Measurements from ENCODE around the gene TAAR8.
A peak's percentile ranks its signal among the peaks of the same experiment; 100 is the strongest.
"Not testable (repeated sequence)": the region's sequence is repeated elsewhere in the genome, so short reads cannot be mapped to it uniquely, and the experiment has no call there.

TAAR8 gene

DNA sequence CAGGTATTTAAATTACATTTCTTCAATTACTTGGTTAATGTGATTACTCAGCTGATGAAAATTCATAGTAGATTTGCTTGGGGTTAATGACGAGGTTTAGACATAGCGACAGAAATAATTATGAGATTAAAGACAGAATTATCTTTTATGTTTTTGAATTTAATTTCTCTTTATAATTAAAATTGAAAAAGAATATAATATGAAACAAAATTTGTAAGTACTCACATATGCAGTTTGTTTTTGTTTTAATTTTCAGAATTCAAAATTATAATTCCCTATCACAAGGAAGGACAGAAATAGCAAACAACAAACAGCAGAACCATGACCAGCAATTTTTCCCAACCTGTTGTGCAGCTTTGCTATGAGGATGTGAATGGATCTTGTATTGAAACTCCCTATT is at the start of gene TAAR8:
Gene TAAR8 (plus strand): TSS at position 301 of the 400 bp plus-strand sequence. CDS start 21 bp downstream, at position 322.
- no peak for DNase-seq (ENCODE audit: low read depth in 3 of 3)

GRCh38 chr6:132504757-132505156 is 47.7 kb upstream of the TAAR8 start:
- DNase-seq (ENCODE audit: low read depth in 3 of 3) = no peak

GRCh38 chr6:132505158-132505557 is 47.3 kb upstream of the TAAR8 start:
- no peak for DNase-seq (ENCODE audit: low read depth in 3 of 3)

DNA sequence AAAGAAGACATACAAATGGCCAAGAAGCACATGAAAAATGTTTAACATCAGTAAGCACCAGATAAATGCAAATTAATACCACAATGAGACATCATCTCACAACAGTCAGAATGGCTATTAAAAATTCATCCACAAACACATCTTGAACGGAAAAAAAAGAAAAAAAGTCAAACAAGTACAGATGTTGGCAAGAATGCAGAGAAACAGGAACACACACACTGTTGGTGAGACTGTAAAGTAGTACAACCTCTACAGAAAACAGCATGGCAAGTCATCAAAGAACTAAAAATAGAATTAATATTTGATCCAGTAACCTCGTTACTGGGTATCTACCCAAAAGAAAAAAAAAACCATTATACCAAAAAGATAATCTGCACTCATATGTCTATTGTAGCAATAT is 46.0 kb upstream of the TAAR8 start:
- DNase-seq (ENCODE audit: low read depth in 3 of 3) = no peak

- DNase-seq (ENCODE audit: low read depth in 3 of 3) = no peak
These were observed 45.3 kb upstream of the TAAR8 start for GRCh38 chr6:132506869-132507808.

- DNase-seq (ENCODE audit: low read depth in 3 of 3) = no peak
These were observed 41.2 kb upstream of the TAAR8 start for GRCh38 chr6:132511210-132511830.

- no peak for DNase-seq (ENCODE audit: low read depth in 3 of 3)
These were observed 40.6 kb upstream of the TAAR8 start for GRCh38 chr6:132511831-132512220.

- DNase-seq (ENCODE audit: low read depth in 3 of 3) = no peak
These were observed 40.2 kb upstream of the TAAR8 start for GRCh38 chr6:132512342-132512637.

DNA sequence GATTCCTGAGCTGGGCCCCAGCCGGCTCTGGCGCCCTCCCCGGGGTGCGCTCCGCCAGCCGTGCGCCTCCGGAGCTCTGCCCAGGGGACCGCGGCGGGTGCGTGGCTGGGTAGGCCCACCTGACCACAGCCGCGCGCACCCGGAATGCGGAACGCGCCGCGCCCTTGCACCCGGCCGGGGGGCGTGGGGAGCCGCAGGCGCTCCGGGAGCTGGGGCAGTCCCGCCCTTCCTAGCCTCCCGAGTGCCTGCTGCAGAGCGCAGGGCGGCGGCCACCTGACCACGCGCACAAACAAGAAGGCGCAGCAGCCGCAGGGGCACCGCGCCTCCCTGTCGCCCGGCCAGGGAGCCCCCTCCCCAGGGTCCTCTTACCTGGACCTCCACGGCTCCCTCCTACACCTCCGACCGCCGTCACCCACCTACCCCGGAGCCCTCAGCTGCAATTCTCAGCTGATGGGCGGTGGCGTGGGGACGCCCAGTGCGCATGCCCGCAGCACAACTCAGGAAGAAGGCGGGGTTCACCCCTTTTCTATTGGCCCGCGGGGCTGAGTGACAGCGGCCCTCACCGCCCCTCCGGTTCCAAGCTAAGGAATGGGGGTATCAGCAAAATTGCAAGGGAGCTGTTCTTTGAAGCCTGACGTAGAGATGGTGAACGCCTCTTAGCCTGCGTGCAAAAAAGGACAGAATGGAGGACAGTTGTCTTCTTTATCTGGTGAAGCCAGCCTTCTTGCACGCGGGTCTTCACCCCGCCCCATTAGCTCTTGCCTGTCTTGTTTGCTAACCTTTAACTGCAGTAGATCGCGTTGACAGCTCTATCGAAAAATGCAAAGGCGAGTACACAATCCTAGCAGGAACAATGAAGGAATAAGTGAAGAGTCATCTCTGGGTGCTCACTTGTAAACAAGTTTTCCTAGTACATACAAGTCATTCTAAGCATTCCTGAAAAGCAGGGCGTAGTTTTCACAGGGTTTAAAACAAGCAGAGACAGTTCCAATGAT is 39.5 kb upstream of the TAAR8 start, which contains the start of gene STX7:
Gene STX7 (minus strand): TSS at position 479 of the 995 bp plus-strand sequence. CDS start 9,586 bp downstream, outside the sequence.
- peak; percentile 72 to 79 (median 75) for DNase-seq (ENCODE audit: low read depth in 3 of 3)

GRCh38 chr6:132513831-132514545 is 38.5 kb upstream of the TAAR8 start:
- DNase-seq (ENCODE audit: low read depth in 3 of 3) = no peak

GRCh38 chr6:132515386-132515785 is 37.1 kb upstream of the TAAR8 start:
- no peak for DNase-seq (ENCODE audit: low read depth in 3 of 3)

DNA sequence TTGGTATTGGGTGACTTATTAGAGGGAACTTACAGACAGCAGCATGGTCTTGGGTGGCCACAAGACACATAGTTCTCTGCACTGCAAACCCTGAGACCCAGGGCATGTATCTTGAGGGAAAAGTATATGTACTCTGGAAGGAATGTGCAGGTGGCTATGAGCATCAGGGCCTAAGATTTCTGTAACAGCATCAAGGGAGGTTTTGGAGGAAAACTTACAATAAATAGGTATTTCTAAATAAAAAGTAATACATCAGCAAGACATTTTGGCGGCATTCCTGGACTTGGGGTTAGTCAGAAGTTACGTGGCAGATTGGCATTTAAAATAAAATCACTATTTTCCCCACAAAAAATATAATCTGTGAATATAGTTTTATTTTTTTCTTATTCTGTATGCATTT is 31.5 kb upstream of the TAAR8 start:
- DNase-seq (ENCODE audit: low read depth in 3 of 3) = no peak

DNA sequence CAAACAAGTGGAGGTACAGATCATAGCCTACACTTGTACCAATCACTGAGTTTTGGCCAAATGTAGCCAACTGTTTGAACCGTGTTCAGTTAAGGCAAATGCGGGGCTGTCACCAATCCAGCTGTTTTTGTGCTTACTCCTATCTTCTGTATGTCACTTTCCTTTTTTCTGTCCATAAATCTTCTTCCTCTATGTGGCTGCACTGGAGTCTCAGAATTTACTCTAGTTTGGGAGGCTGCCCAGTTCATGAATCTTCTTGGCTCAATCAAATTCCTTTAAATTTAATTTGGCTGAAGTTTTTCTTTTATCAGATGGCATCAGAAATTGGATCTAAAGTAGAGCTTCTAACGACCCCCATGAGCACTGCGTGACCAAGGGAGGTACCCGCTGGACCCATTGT is 27.8 kb upstream of the TAAR8 start:
- no peak for DNase-seq (ENCODE audit: low read depth in 3 of 3)

DNA sequence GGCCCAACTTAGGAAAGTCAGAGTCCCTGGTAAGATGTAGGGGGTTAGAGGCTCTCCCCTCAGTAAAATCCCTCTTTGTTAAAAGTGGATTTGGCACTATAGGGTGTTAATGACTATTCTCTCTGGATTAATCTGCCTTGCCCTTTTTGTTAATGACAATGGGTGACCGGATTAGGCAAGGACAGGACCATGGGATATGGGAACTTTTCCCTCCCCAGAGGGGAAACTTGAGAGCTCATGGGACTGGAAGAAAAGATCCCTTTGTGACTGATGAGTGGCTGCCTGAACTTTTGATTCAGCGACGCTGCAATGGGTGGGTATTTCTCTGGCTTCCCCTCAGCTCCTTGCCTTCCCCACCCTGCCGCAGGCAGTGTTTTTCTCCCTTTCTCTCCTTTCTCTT is 26.6 kb upstream of the TAAR8 start:
- DNase-seq (ENCODE audit: low read depth in 3 of 3) = no peak

DNA sequence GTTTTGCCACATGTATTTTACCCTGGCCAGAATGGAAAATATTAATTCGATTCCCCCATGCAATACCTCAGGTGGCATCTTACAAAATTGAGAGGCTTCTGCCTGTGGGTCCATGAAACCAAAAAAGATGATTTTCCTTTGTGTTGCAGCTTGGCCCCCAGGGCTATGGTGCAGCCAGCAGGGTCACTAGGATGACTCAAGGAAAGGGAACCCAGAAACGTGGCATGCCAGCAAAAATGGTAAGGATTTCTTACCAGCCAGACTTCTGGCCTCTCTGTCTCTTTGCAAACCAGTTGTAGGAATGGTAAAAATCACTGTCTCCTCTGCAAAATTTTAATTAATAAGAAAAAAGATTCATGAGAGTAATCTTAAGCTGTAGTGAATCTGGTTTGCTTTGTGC is 26.0 kb upstream of the TAAR8 start:
- DNase-seq (ENCODE audit: low read depth in 3 of 3) = no peak

DNA sequence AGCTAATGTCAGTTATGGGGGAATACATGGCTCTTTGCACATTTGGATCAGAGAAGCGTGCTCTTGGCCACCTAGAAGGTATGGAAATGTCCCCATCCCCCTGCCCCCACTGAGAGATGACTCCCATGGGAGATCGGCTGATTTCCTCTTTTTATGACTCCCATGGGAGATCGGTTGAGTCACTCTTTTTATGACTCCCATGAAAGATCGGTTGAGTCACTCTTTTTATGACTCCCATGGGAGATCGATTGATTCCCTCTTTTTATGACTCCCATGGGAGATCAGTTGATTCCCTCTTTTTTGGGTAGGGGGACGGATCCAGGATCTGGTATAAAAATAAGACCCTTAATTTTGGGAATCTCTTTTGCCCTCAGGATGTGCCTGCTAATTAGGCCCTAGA is 24.7 kb upstream of the TAAR8 start:
- no peak for DNase-seq (ENCODE audit: low read depth in 3 of 3)

DNA sequence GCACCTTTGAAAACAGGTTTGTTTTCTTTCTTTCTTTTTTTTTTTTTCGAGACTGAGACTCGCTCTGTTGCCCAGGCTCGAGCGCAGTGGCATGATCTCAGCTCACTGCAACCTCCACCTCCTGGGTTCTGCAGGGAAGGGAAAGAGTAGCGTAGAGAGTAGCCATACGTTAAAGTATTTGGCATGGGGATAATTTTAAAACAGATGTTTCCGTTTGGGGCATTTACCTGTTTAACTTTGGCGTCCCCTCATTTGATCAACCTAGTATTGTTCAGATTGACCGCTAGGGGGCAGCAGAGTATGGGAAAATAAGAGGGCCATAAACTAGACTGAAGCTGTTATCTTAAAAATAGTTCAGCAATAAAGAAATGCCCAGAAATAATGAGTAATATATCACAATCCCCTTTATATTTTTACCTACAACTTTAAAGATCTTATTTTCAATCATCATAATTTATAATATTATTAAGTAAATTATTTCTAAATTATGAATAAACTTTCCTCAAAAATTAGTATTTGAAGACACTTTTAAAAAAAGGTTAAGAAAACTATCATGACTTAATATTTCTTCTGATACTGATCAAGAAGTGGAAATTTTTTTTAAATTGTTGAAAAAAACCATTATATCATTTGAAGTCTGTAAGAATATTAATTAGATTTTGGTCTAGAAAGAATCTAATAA is 22.0 kb upstream of the TAAR8 start:
- DNase-seq (ENCODE audit: low read depth in 3 of 3) = peak; percentile 10 to 54 (median 24)

- DNase-seq (ENCODE audit: low read depth in 3 of 3) = not testable (repeated sequence)
These were observed 17.9 kb upstream of the TAAR8 start for GRCh38 chr6:132534546-132534945.

DNA sequence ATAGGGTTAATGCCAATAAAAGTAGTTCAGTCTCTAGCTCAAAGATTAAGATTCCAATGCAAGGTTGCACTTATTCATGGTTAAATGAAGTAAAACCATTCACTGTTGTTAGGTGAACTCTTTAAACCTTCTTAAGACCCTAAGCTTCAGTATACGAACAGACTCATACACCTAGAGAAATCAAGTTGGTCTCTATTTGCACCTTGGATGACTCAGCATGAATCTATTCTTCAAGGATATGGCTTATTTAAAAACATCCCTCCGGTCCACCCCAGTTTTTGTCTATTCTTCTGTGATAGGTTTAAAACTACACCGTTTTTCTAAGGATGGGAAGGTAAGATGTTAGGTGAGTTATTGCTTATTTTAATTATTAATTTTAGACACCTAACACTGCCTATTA is 15.3 kb upstream of the TAAR8 start:
- no peak for DNase-seq (ENCODE audit: low read depth in 3 of 3)

- DNase-seq (ENCODE audit: low read depth in 3 of 3) = no peak
These were observed 14.5 kb upstream of the TAAR8 start, which contains the start of gene TAAR9 for GRCh38 chr6:132537977-132538376. TAAR9 (plus strand) TSS chr6:132538277; CDS start chr6:132538290, 13 bp downstream.

GRCh38 chr6:132544826-132545225 is 7.6 kb upstream of the TAAR8 start:
- DNase-seq (ENCODE audit: low read depth in 3 of 3) = no peak

Measured in stimulated activated CD4-positive, alpha-beta T cell treated with anti-CD3 and anti-CD28 coated beads, TNF-alpha, amount 100 ng/mL, for 4 hours (primary cell).